HEK293 (cell line): ENCODE data around the gene OLIG1.
A peak's percentile ranks its signal among the peaks of the same experiment; 100 is the strongest.

Experiments
- CTCF ChIA-PET: fragments of 350-600 bp; formaldehyde crosslinking; extraction: SDS; loops from one replicate; lab custom pipeline; 2021; ENCODE audit warnings: antibody characterized with exemption; lab: Yijun Ruan, JAX
- POLR2A ChIA-PET: fragments of 300-600 bp; formaldehyde crosslinking; extraction: SDS; loops from one replicate; lab custom pipeline; 2020; ENCODE audit warnings: antibody characterized with exemption, inconsistent platforms; lab: Yijun Ruan, JAX
- H3K27ac ChIP-seq: fragments of 200-500 bp; sonication (Bioruptor generic); 2 replicates; pipeline ENCODE4 v1.5.1; 2014; ENCODE audit warnings: low read depth, low read length, control low read depth, inconsistent platforms; ENCODE audit errors: extremely low read depth
- H3K36me3 ChIP-seq, 2 experiments: fragments of 200-500 bp in 1 of 2; sonication (Bioruptor generic) in 1 of 2; 1 replicate in 1 of 2; 2 replicates in 1 of 2; pipeline ENCODE4 v1.5.1; 2014 to 2017; ENCODE audit warnings: inconsistent platforms in 2 of 2, low read length in 2 of 2; ENCODE audit not compliant: control insufficient read depth in 2 of 2, insufficient read depth in 1 of 2
- H3K4me1 ChIP-seq: fragments of 200-500 bp; sonication (Bioruptor generic); 2 replicates; pipeline ENCODE4 v1.5.1; 2014; ENCODE audit warnings: mild to moderate bottlenecking, low read length, inconsistent platforms; ENCODE audit not compliant: control insufficient read depth, insufficient read depth
- H3K4me3 ChIP-seq: 2 replicates; pipeline ENCODE4 v1.5.1; 2011; ENCODE audit warnings: low read depth, mild to moderate bottlenecking, control low read depth, low read length, moderate library complexity
- H3K9me3 ChIP-seq: fragments of 200-500 bp; sonication (Bioruptor generic); 2 replicates; pipeline ENCODE4 v1.5.1; 2014; ENCODE audit warnings: low read depth, low read length, inconsistent platforms; ENCODE audit not compliant: control insufficient read depth, insufficient read depth
- BCL11B ChIP-seq: fragments of 450-650 bp; formaldehyde crosslinking; IDR thresholded peaks from 2 replicates; pipeline ENCODE4 v1.5.1; 2016; ENCODE audit warnings: low read depth, missing biosample characterization, missing genetic modification characterization
- EGR2 ChIP-seq: fragments of 450-650 bp; formaldehyde crosslinking; IDR thresholded peaks from 2 replicates; pipeline ENCODE4 v1.5.1; 2016; ENCODE audit warnings: low read depth, missing biosample characterization, missing genetic modification characterization
- MEIS1 ChIP-seq: sonication (generic); formaldehyde crosslinking; IDR thresholded peaks from 2 replicates; pipeline ENCODE4 v1.8.1; 2022; ENCODE audit warnings: missing genetic modification reagents, mild to moderate bottlenecking, borderline replicate concordance
- ZBTB7A ChIP-seq: fragments of 450-650 bp; formaldehyde crosslinking; IDR thresholded peaks from 2 replicates; pipeline ENCODE4 v1.5.1; 2016; ENCODE audit warnings: low read depth, missing biosample characterization, missing genetic modification characterization
- ZFHX2 ChIP-seq: fragments of 450-650 bp; formaldehyde crosslinking; conservative IDR thresholded peaks from 2 replicates; pipeline ENCODE4 v1.5.1; 2016; ENCODE audit warnings: missing biosample characterization, missing genetic modification characterization
- ZNF121 ChIP-seq: fragments of 450-650 bp; formaldehyde crosslinking; IDR thresholded peaks from 2 replicates; pipeline ENCODE4 v1.5.1; 2016; ENCODE audit warnings: missing biosample characterization, missing genetic modification characterization
- ZNF221 ChIP-seq: fragments of 450-650 bp; formaldehyde crosslinking; IDR thresholded peaks from 2 replicates; pipeline ENCODE4 v1.5.1; 2017; ENCODE audit warnings: missing biosample characterization, missing genetic modification characterization, borderline replicate concordance
- ZNF23 ChIP-seq: fragments of 450-650 bp; formaldehyde crosslinking; IDR thresholded peaks from 2 replicates; pipeline ENCODE4 v1.5.1; 2016; ENCODE audit warnings: missing biosample characterization, missing genetic modification characterization, borderline replicate concordance
- ZNF26 ChIP-seq: fragments of 450-650 bp; formaldehyde crosslinking; IDR thresholded peaks from 2 replicates; pipeline ENCODE4 v1.5.1; 2016; ENCODE audit warnings: missing biosample characterization, missing genetic modification characterization
- ZNF311 ChIP-seq: fragments of 450-650 bp; formaldehyde crosslinking; IDR thresholded peaks from 2 replicates; pipeline ENCODE4 v1.5.1; 2017; ENCODE audit warnings: missing biosample characterization, missing genetic modification characterization, borderline replicate concordance
- ZNF433 ChIP-seq: fragments of 450-650 bp; formaldehyde crosslinking; IDR thresholded peaks from 2 replicates; pipeline ENCODE4 v1.5.1; 2016; ENCODE audit warnings: missing biosample characterization, missing genetic modification characterization, low read depth
- ZNF596 ChIP-seq: fragments of 450-650 bp; IDR thresholded peaks from 2 replicates; pipeline ENCODE4 v1.5.0; 2018; ENCODE audit warnings: missing biosample characterization, mild to moderate bottlenecking, missing genetic modification characterization, moderate library complexity
- ZNF623 ChIP-seq: fragments of 450-650 bp; formaldehyde crosslinking; IDR thresholded peaks from 2 replicates; pipeline ENCODE4 v1.5.1; 2016; ENCODE audit warnings: missing biosample characterization, missing genetic modification characterization
- ZNF768 ChIP-seq: fragments of 450-650 bp; formaldehyde crosslinking; IDR thresholded peaks from 2 replicates; pipeline ENCODE4 v1.5.1; 2018; ENCODE audit warnings: missing biosample characterization, mild to moderate bottlenecking, missing genetic modification characterization
- ZNF776 ChIP-seq: fragments of 450-650 bp; formaldehyde crosslinking; IDR thresholded peaks from 2 replicates; pipeline ENCODE4 v1.5.0; 2017; ENCODE audit warnings: missing biosample characterization, missing genetic modification characterization, borderline replicate concordance
- ZNF830 ChIP-seq: fragments of 450-650 bp; IDR thresholded peaks from 2 replicates; pipeline ENCODE4 v1.5.0; 2018; ENCODE audit warnings: missing biosample characterization, missing genetic modification characterization, low read depth, mild to moderate bottlenecking, moderate library complexity

Gene OLIG1

GRCh38 chr21:33113131-33113530 lies 43.2 kb downstream of the OLIG1 start:
- H3K36me3 ChIP-seq = no peaks in the 10 kb centered on the region
- TF ChIP-seq ZFHX2 (tag by site-specific recombination) (0 out of 2 replicates have a peak, but pooled peaks have one; percentile 21), MEIS1 (CRISPR knock-in tag) (no peak), ZNF596 (no peak), EGR2 (tag by site-specific recombination) (peak; percentile 69)
- TF ChIP-seq, all 188 proteins: peak for 2
- POLR2A ChIA-PET = interaction anchor here (0.7 kb wide), 1 partner anchor 583 kb away, joined by 3 read pairs; no protein-coding TSS in a partner anchor
- CTCF ChIA-PET = interaction anchor here (0.6 to 1.4 kb wide), 3 partner anchors 12 to 56 kb away, joined by 3 to 8 read pairs (median 3); no protein-coding TSS in a partner anchor
- H3K9me3 ChIP-seq = no peaks in the 10 kb centered on the region
- H3K4me3 ChIP-seq = no peak overlapping the region
- peaks cover 2% of the 10 kb centered on the region for H3K4me1 ChIP-seq
- H3K27ac ChIP-seq = no peak overlapping the region

- CTCF ChIA-PET = interaction anchor here (1.0 kb wide), 1 partner anchor 13 kb away, joined by 5 read pairs; no protein-coding TSS in a partner anchor
- no peaks in the 10 kb centered on the region for H3K36me3 ChIP-seq
- TF ChIP-seq ZNF121 (tag by site-specific recombination) = no peak
- no peak for TF ChIP-seq ZNF776 (tag by site-specific recombination)
- no peak for TF ChIP-seq ZNF623 (tag by site-specific recombination)
- TF ChIP-seq ZNF221 = no peak
- no peak for TF ChIP-seq ZNF311
- no peak for TF ChIP-seq ZNF433 (tag by site-specific recombination)
- TF ChIP-seq ZNF26 (tag by site-specific recombination) = no peak
- POLR2A ChIA-PET = no interaction called here
- H3K27ac ChIP-seq = no peak overlapping the region
- H3K4me1 ChIP-seq = peaks cover 2% of the 10 kb centered on the region
- H3K4me3 ChIP-seq = no peak overlapping the region
- no peaks in the 10 kb centered on the region for H3K9me3 ChIP-seq
These were observed 44.3 kb downstream of the OLIG1 start for GRCh38 chr21:33114276-33114675.

GRCh38 chr21:33115631-33116510 lies 45.9 kb downstream of the OLIG1 start:
- Histone ChIP-seq H3K36me3 (no peaks in the 10 kb centered on the region), H3K4me3 (no peak overlapping the region)
- TF ChIP-seq ZFHX2 (tag by site-specific recombination) (no peak), ZNF830 (tag by site-specific recombination) (no peak), ZBTB7A (tag by site-specific recombination) (no peak), BCL11B (tag by site-specific recombination) (no peak), ZNF23 (tag by site-specific recombination) (no peak), ZNF768 (tag by site-specific recombination) (no peak)
- TF ChIP-seq, all 188 proteins: peak for 0
- no peak overlapping the region for H3K27ac ChIP-seq
- ChIA-PET CTCF (interaction anchor here (0.7 to 1.9 kb wide), 2 partner anchors 11 to 232 kb away, joined by 3 to 8 read pairs; no protein-coding TSS in a partner anchor), POLR2A (no interaction called here)
- H3K4me1 ChIP-seq = peaks cover 2% of the 10 kb centered on the region; the same call in 1 of the 2 replicates
- no peaks in the 10 kb centered on the region for H3K9me3 ChIP-seq
